Measurements from ENCODE around the gene ABCA1. TPM values are rescaled to one million over a fixed set of nuclear protein-coding genes. Genes with fewer than 3 reads are reported as not detected.
A peak's percentile ranks its signal among the peaks of the same experiment; 100 is the strongest.

Gene ABCA1
- total RNA-seq, 3 donors from 2014 or later (not counting 1 experiment from before 2014, with no cell fraction given), result 1.9 to 10.8 (median 4.8) TPM

DNA sequence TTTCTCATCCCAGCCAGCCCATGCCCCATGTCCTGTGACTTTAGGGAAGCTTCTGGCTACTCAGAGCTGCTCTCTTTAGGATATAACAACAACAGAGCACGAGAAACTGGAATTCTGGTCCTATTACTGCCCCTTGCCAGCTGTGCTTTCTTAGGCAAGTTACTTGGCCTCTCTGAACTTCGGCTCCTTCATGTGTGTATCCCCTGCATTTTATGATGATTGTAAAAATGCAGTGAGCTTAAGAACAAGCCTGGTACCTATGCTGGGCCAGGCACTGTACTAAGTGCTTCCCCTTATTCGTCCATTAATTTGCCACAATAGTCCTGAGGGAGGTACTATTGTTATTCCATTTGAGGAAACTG lies 54.5 kb downstream of the ABCA1 start:
- H3K27me3 ChIP-seq (ENCODE audit: control insufficient read depth, insufficient read depth, low read length), result no peaks in the 10 kb centered on the region
- no peak for DNase-seq
- Mint-ChIP-seq H3K4me1 (no peaks in the 10 kb centered on the region), H3K9me3 (no peaks in the 10 kb centered on the region), H3K27ac (no peak overlapping the region), H3K36me3 (no peaks in the 10 kb centered on the region), H3K4me3 (no peak overlapping the region), H3K27me3 (ENCODE audit: low read depth in 2 of 2) (no peaks in the 10 kb centered on the region)
- no peak overlapping the region for H3K4me3 ChIP-seq (ENCODE audit: low read length)
- H3K27ac ChIP-seq (ENCODE audit: low read length), result no peak overlapping the region
- no peaks in the 10 kb centered on the region for H3K36me3 ChIP-seq (ENCODE audit: control insufficient read depth, insufficient read depth, low read length)
- H3K4me1 ChIP-seq (ENCODE audit: control insufficient read depth, insufficient read depth, low read length), result peaks cover 9% of the 10 kb centered on the region
- no peak for ATAC-seq
- H3K9me3 ChIP-seq (ENCODE audit: control insufficient read depth, insufficient read depth, low read length), result no peaks in the 10 kb centered on the region
- intact Hi-C loops (cut with micrococcal nuclease), result no loop called here
- 94% methylated on average over 3 of the region's 3 CpGs for WGBS (ENCODE audit: insufficient coverage)
- TF ChIP-seq, protein P1, sequence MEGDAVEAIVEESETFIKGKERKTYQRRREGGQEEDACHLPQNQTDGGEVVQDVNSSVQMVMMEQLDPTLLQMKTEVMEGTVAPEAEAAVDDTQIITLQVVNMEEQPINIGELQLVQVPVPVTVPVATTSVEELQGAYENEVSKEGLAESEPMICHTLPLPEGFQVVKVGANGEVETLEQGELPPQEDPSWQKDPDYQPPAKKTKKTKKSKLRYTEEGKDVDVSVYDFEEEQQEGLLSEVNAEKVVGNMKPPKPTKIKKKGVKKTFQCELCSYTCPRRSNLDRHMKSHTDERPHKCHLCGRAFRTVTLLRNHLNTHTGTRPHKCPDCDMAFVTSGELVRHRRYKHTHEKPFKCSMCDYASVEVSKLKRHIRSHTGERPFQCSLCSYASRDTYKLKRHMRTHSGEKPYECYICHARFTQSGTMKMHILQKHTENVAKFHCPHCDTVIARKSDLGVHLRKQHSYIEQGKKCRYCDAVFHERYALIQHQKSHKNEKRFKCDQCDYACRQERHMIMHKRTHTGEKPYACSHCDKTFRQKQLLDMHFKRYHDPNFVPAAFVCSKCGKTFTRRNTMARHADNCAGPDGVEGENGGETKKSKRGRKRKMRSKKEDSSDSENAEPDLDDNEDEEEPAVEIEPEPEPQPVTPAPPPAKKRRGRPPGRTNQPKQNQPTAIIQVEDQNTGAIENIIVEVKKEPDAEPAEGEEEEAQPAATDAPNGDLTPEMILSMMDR (IDR thresholded peaks at IDR 0.05), result no peak

DNA sequence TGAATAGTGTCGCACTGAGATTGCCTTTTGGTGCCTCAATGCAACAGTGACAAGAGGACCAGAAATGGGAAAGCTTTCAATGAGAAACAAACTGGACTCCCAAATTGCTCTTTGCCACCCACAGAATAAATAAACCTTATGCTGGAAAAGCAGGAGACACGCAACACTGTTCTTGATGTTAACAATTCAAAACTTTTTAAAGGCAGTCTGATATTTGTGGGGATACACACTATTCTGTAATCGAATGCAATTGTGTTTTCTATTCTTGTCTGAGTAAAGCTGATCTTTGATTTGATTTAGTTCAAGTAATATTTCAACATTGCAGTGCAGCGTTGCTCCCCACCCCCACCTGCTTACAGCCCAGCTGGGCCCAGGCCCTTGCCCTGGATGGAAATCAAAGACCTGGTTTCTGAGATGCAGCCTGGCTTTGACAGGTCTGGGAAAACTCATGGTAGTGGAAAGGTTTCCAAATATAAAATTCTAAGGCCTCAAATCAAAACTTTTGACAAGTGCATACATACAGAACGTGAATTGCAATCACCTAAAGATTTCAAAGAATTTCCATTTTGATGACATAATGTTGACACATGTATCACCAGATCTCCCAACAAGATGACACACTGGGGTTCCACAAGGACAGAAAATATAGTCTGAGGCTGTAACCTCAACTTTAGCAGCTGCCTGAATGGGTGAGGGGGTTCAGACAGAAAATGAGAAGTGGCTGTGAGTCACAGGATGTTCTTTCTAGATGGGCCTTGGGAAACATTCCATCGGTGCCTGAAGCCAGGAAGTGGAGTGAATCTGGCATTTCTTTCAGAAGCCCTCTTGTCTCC lies 55.1 kb downstream of the ABCA1 start:
- no peak overlapping the region for H3K4me3 Mint-ChIP-seq
- no peak overlapping the region for H3K27ac Mint-ChIP-seq
- no peaks in the 10 kb centered on the region for H3K27me3 Mint-ChIP-seq (ENCODE audit: low read depth in 2 of 2)
- H3K4me3 ChIP-seq (ENCODE audit: low read length), result no peak overlapping the region
- no peaks in the 10 kb centered on the region for H3K36me3 Mint-ChIP-seq
- no peaks in the 10 kb centered on the region for H3K27me3 ChIP-seq (ENCODE audit: control insufficient read depth, insufficient read depth, low read length)
- H3K9me3 Mint-ChIP-seq, result no peaks in the 10 kb centered on the region
- 83% methylated on average over 6 of the region's 6 CpGs for WGBS (ENCODE audit: insufficient coverage)
- H3K27ac ChIP-seq (ENCODE audit: low read length), result no peak overlapping the region
- no peaks in the 10 kb centered on the region for H3K4me1 Mint-ChIP-seq
- DNase-seq, result peak in 1 of 2 donors; percentile 6
- peak in 1 of 3 donors; percentile 34 for ATAC-seq
- intact Hi-C loops (cut with micrococcal nuclease), result no loop called here
- H3K36me3 ChIP-seq (ENCODE audit: control insufficient read depth, insufficient read depth, low read length), result no peaks in the 10 kb centered on the region
- H3K4me1 ChIP-seq (ENCODE audit: control insufficient read depth, insufficient read depth, low read length), result peaks cover 11% of the 10 kb centered on the region
- TF ChIP-seq, protein P1 (IDR thresholded peaks at IDR 0.05), result no peak
- no peaks in the 10 kb centered on the region for H3K9me3 ChIP-seq (ENCODE audit: control insufficient read depth, insufficient read depth, low read length)

DNA sequence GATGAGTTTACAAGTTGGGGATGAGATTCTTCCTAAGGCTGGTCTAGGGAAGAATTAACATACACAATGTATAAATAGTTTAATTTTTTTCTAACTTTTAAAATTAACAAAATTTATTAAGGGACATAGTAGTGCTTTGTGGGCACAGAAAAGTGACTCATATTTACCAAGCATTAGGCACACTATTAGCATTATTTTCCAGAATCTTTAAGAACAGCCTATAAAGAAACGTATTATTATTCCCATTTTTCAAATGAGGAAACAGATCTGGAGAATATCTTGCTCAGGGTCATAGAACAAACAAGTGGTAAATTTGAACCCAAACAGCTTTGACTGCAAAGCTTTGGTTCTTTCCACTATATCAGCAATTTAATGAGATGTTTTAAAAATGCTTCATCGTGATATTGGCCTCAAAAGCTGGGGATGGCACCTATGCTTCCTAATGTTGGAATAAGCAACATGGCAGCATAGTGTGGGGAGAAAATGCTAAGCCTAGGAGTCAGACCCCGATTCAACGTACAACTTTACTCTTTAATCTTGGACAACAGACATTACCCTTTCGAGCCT lies 55.9 kb downstream of the ABCA1 start:
- H3K36me3 Mint-ChIP-seq, result no peaks in the 10 kb centered on the region
- Histone ChIP-seq H3K4me1 (ENCODE audit: control insufficient read depth, insufficient read depth, low read length) (peaks cover 11% of the 10 kb centered on the region), H3K4me3 (ENCODE audit: low read length) (no peak overlapping the region), H3K27me3 (ENCODE audit: control insufficient read depth, insufficient read depth, low read length) (no peaks in the 10 kb centered on the region), H3K36me3 (ENCODE audit: control insufficient read depth, insufficient read depth, low read length) (no peaks in the 10 kb centered on the region), H3K27ac (ENCODE audit: low read length) (no peak overlapping the region), H3K9me3 (ENCODE audit: control insufficient read depth, insufficient read depth, low read length) (no peaks in the 10 kb centered on the region)
- no peak overlapping the region for H3K4me3 Mint-ChIP-seq
- intact Hi-C loops (cut with micrococcal nuclease), result no loop called here
- ATAC-seq, result no peak
- no peak for DNase-seq
- H3K4me1 Mint-ChIP-seq, result no peaks in the 10 kb centered on the region
- H3K27ac Mint-ChIP-seq, result no peak overlapping the region
- WGBS (ENCODE audit: insufficient coverage), result 85% methylated on average over 5 of the region's 5 CpGs
- no peaks in the 10 kb centered on the region for H3K9me3 Mint-ChIP-seq
- TF ChIP-seq, protein P1 (IDR thresholded peaks at IDR 0.05), result no peak
- no peaks in the 10 kb centered on the region for H3K27me3 Mint-ChIP-seq (ENCODE audit: low read depth in 2 of 2)

Measured in natural killer cell (primary cell).